HEK293 (cell line): ENCODE data around the gene STAP1.

Experiments
- CTCF ChIA-PET: fragments of 350-600 bp; formaldehyde crosslinking; extraction: SDS; loops from one replicate; lab custom pipeline; 2021; ENCODE audit warnings: antibody characterized with exemption; lab: Yijun Ruan, JAX
- POLR2A ChIA-PET: fragments of 300-600 bp; formaldehyde crosslinking; extraction: SDS; loops from one replicate; lab custom pipeline; 2020; ENCODE audit warnings: antibody characterized with exemption, inconsistent platforms; lab: Yijun Ruan, JAX
- H3K27ac ChIP-seq: fragments of 200-500 bp; sonication (Bioruptor generic); 2 replicates; pipeline ENCODE4 v1.5.1; 2014; ENCODE audit warnings: low read depth, low read length, control low read depth, inconsistent platforms; ENCODE audit errors: extremely low read depth
- H3K36me3 ChIP-seq, 2 experiments: fragments of 200-500 bp in 1 of 2; sonication (Bioruptor generic) in 1 of 2; 1 replicate in 1 of 2; 2 replicates in 1 of 2; pipeline ENCODE4 v1.5.1; 2014 to 2017; ENCODE audit warnings: inconsistent platforms in 2 of 2, low read length in 2 of 2; ENCODE audit not compliant: control insufficient read depth in 2 of 2, insufficient read depth in 1 of 2
- H3K4me1 ChIP-seq: fragments of 200-500 bp; sonication (Bioruptor generic); 2 replicates; pipeline ENCODE4 v1.5.1; 2014; ENCODE audit warnings: mild to moderate bottlenecking, low read length, inconsistent platforms; ENCODE audit not compliant: control insufficient read depth, insufficient read depth
- H3K4me3 ChIP-seq: 2 replicates; pipeline ENCODE4 v1.5.1; 2011; ENCODE audit warnings: low read depth, mild to moderate bottlenecking, control low read depth, low read length, moderate library complexity
- H3K9me3 ChIP-seq: fragments of 200-500 bp; sonication (Bioruptor generic); 2 replicates; pipeline ENCODE4 v1.5.1; 2014; ENCODE audit warnings: low read depth, low read length, inconsistent platforms; ENCODE audit not compliant: control insufficient read depth, insufficient read depth
- GLIS2 ChIP-seq: fragments of 450-650 bp; formaldehyde crosslinking; IDR thresholded peaks from 2 replicates; pipeline ENCODE4 v1.5.1; 2016; ENCODE audit warnings: missing biosample characterization, missing genetic modification characterization
- HOXC10 ChIP-seq: sonication (generic); formaldehyde crosslinking; IDR thresholded peaks from 2 replicates; pipeline ENCODE4 v1.8.1; 2023; ENCODE audit warnings: mild to moderate bottlenecking, missing genetic modification reagents
- SCRT1 ChIP-seq: fragments of 450-650 bp; formaldehyde crosslinking; IDR thresholded peaks from 2 replicates; pipeline ENCODE4 v1.5.1; 2016; ENCODE audit warnings: missing biosample characterization, missing genetic modification characterization, borderline replicate concordance
- SETDB1 ChIP-seq: IDR thresholded peaks from one replicate; pipeline ENCODE4 v1.6.1; 2017; ENCODE audit warnings: mild to moderate bottlenecking, low read length, moderate library complexity, mixed read lengths; ENCODE audit not compliant: insufficient read length
- TCF7L2 ChIP-seq: IDR thresholded peaks from 2 replicates; pipeline ENCODE4 v1.6.1; 2011; ENCODE audit warnings: low read depth, mild to moderate bottlenecking, inconsistent platforms, low read length, moderate library complexity, borderline replicate concordance
- ZBTB49 ChIP-seq: fragments of 450-650 bp; formaldehyde crosslinking; IDR thresholded peaks from 2 replicates; pipeline ENCODE4 v1.5.1; 2016; ENCODE audit warnings: missing biosample characterization, missing genetic modification characterization, low read depth
- ZNF132 ChIP-seq: fragments of 450-650 bp; formaldehyde crosslinking; IDR thresholded peaks from 2 replicates; pipeline ENCODE4 v1.5.1; 2017; ENCODE audit warnings: missing biosample characterization, missing genetic modification characterization, borderline replicate concordance
- ZNF175 ChIP-seq: fragments of 450-650 bp; formaldehyde crosslinking; IDR thresholded peaks from 2 replicates; pipeline ENCODE4 v1.5.1; 2016; ENCODE audit warnings: missing biosample characterization, missing genetic modification characterization
- ZNF24 ChIP-seq: fragments of 450-650 bp; formaldehyde crosslinking; IDR thresholded peaks from 2 replicates; pipeline ENCODE4 v1.5.1; 2016; ENCODE audit warnings: missing biosample characterization, missing genetic modification characterization
- ZNF341 ChIP-seq: fragments of 450-650 bp; formaldehyde crosslinking; IDR thresholded peaks from 2 replicates; pipeline ENCODE4; 2016; ENCODE audit warnings: low read depth, missing biosample characterization, missing genetic modification characterization
- ZNF510 ChIP-seq: fragments of 450-650 bp; formaldehyde crosslinking; IDR thresholded peaks from 2 replicates; pipeline ENCODE4 v1.5.1; 2018; ENCODE audit warnings: mild to moderate bottlenecking, missing genetic modification characterization, missing biosample characterization; ENCODE audit not compliant: insufficient replicate concordance
- ZNF513 ChIP-seq: fragments of 450-650 bp; IDR thresholded peaks from 2 replicates; pipeline ENCODE4 v1.5.1; 2018; ENCODE audit warnings: missing biosample characterization, missing genetic modification characterization
- ZNF555 ChIP-seq: fragments of 450-650 bp; formaldehyde crosslinking; conservative IDR thresholded peaks from 2 replicates; pipeline ENCODE4 v1.5.1; 2017; ENCODE audit warnings: missing biosample characterization, mild to moderate bottlenecking, missing genetic modification characterization, inconsistent platforms
- ZNF707 ChIP-seq: fragments of 450-650 bp; formaldehyde crosslinking; IDR thresholded peaks from 2 replicates; pipeline ENCODE4 v1.5.1; 2016; ENCODE audit warnings: missing biosample characterization, missing genetic modification characterization
- ZNF785 ChIP-seq: fragments of 450-650 bp; formaldehyde crosslinking; IDR thresholded peaks from 2 replicates; pipeline ENCODE4 v1.5.1; 2016; ENCODE audit warnings: missing biosample characterization, missing genetic modification characterization
- ZNF791 ChIP-seq: fragments of 450-650 bp; formaldehyde crosslinking; IDR thresholded peaks from 2 replicates; pipeline ENCODE4 v1.5.1; 2016; ENCODE audit warnings: missing biosample characterization, missing genetic modification characterization
- ZNF837 ChIP-seq: fragments of 450-650 bp; formaldehyde crosslinking; IDR thresholded peaks from 2 replicates; pipeline ENCODE4 v1.5.1; 2016; ENCODE audit warnings: missing biosample characterization, missing genetic modification characterization
- ZSCAN30 ChIP-seq: fragments of 450-650 bp; IDR thresholded peaks from 2 replicates; pipeline ENCODE4 v1.5.1; 2018; ENCODE audit warnings: missing biosample characterization, mild to moderate bottlenecking, missing genetic modification characterization, moderate library complexity
- ZSCAN5A ChIP-seq: fragments of 450-650 bp; formaldehyde crosslinking; IDR thresholded peaks from 2 replicates; pipeline ENCODE4 v1.5.1; 2016; ENCODE audit warnings: missing biosample characterization, missing genetic modification characterization

Gene STAP1

GRCh38 chr4:67533112-67533511 lies 25.4 kb upstream of the STAP1 start:
- peak; percentile 29 for TF ChIP-seq SETDB1
- no peak for TF ChIP-seq ZNF837 (tag by site-specific recombination)
- peaks cover 16 to 68% of the 10 kb centered on the region in 2 experiments for H3K36me3 ChIP-seq
- no peak overlapping the region for H3K4me3 ChIP-seq
- H3K27ac ChIP-seq = no peak overlapping the region
- no peaks in the 10 kb centered on the region for H3K9me3 ChIP-seq
- POLR2A ChIA-PET = no interaction called here
- no peaks in the 10 kb centered on the region; the same call in 1 of the 2 replicates for H3K4me1 ChIP-seq
- CTCF ChIA-PET = no interaction called here

- ChIA-PET POLR2A (no interaction called here), CTCF (interaction anchor here (0.7 kb wide), 1 partner anchor 33 kb away, joined by 6 read pairs; no protein-coding TSS in a partner anchor)
- Histone ChIP-seq H3K27ac (no peak overlapping the region), H3K4me1 (no peaks in the 10 kb centered on the region; the same call in 1 of the 2 replicates), H3K36me3 (peaks cover 14 to 73% of the 10 kb centered on the region in 2 experiments), H3K9me3 (no peaks in the 10 kb centered on the region), H3K4me3 (no peak overlapping the region)
- TF ChIP-seq TCF7L2 (no peak), ZNF555 (tag by site-specific recombination) (no peak), ZNF513 (tag by site-specific recombination) (no peak), ZSCAN30 (tag by site-specific recombination) (no peak), ZNF707 (tag by site-specific recombination) (no peak), ZBTB49 (tag by site-specific recombination) (no peak), ZNF24 (tag by site-specific recombination) (no peak), GLIS2 (tag by site-specific recombination) (no peak), HOXC10 (no peak), SCRT1 (tag by site-specific recombination) (no peak), ZNF175 (no peak), ZNF785 (tag by site-specific recombination) (no peak), ZSCAN5A (tag by site-specific recombination) (no peak), ZNF510 (tag by site-specific recombination) (no peak), ZNF791 (no peak), ZNF132 (tag by site-specific recombination) (no peak), ZNF341 (tag by site-specific recombination) (no peak)
Measured at GRCh38 chr4:67535280-67535840, 23.2 kb upstream of the STAP1 start.
